Measurements from ENCODE around the gene PDE10A. TPM values are rescaled to one million over a fixed set of nuclear protein-coding genes. Genes with fewer than 3 reads are reported as not detected.

The PDE10A gene
- total and polyA plus RNA-seq, 2 donors = 1.8 to 26.6 TPM

DNA sequence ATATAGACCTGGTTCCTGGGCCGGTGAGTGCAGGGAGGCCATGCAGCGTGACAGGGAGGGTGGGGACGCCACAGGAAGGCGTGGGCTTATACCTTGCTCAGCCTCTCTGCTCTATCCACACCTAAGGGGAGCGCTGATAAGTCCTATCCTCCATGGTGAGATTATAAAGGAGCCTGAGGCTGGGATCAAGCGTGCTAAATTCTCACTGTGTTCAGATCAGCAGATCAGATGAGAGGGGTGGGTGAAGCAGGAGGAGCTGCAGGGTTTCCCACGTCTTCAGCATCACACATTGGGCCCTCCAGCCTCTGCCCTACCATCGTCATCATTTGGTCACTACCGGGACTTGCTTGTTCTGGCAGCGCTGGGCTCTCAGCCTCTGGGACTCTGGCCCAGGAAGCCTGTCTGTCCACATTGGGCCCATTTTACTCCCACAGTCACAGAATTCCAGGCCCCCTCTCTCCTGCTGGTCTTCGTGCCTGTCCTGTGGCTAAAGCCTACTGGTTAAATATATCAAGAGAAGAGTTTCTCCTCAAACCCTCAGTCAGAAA, 29.1 kb upstream of the PDE10A start:
- WGBS = 76% methylated on average over 11 of the region's 11 CpGs
- no peak for DNase-seq (ENCODE audit: extremely low spot score)
- no peaks in the 10 kb centered on the region for H3K36me3 ChIP-seq (ENCODE audit: insufficient read depth)
- no peak overlapping the region for H3K27ac ChIP-seq (ENCODE audit: low read depth)
- H3K4me1 ChIP-seq (ENCODE audit: insufficient read depth) = no peaks in the 10 kb centered on the region
- H3K4me3 ChIP-seq (ENCODE audit: low read depth, low read length) = no peak overlapping the region

GRCh38 chr6:165689699-165690098, 26.7 kb upstream of the PDE10A start:
- H3K36me3 ChIP-seq (ENCODE audit: insufficient read depth) = no peaks in the 10 kb centered on the region
- H3K4me3 ChIP-seq (ENCODE audit: low read depth, low read length) = no peak overlapping the region
- no peaks in the 10 kb centered on the region for H3K4me1 ChIP-seq (ENCODE audit: insufficient read depth)
- no peak for DNase-seq (ENCODE audit: extremely low spot score)
- no peak overlapping the region for H3K27ac ChIP-seq (ENCODE audit: low read depth)
- 84% methylated on average over 7 of the region's 7 CpGs for WGBS

DNA sequence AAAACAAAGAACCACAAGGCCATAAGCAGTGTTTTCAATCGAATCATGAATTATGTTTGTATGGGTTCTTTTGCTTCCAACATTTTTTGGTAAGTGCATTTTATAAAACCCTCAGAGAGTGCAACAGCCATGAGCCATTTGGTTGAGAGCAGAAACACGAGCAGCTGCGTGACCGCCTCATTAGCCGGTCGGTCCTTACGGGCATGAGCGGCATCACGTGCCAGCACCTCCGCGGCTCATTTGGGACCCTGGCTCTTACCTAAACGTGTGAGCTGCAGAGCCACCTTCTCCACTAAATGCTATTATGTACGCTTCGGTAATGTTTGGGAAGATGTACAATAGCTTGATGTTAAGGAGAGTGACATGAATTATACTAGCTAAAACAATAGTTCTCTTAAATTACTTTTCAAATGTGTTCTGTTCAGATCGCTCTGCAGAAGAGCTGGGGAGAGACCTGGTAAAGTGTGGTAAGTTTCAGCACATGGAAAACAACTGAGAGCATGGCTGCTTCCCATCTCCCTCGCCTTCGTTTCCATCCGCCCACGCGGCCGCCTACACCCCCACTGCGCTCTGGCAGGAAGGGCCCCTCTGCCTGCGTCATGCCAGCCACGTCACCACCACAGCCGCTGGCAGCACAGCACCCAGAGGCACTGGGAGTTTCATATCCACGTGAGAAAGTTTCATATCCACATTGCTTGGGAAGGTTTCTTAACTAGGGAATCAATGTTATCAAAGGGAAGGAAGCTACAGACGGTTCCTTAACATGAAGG, 23.7 kb upstream of the PDE10A start:
- WGBS = 88% methylated on average over 27 of the region's 27 CpGs
- no peak for DNase-seq (ENCODE audit: extremely low spot score)
- H3K4me3 ChIP-seq (ENCODE audit: low read depth, low read length) = no peak overlapping the region
- H3K4me1 ChIP-seq (ENCODE audit: insufficient read depth) = no peaks in the 10 kb centered on the region
- no peak overlapping the region for H3K27ac ChIP-seq (ENCODE audit: low read depth)
- H3K36me3 ChIP-seq (ENCODE audit: insufficient read depth) = no peaks in the 10 kb centered on the region

- H3K4me3 ChIP-seq (ENCODE audit: low read depth, low read length) = no peak overlapping the region
- H3K27ac ChIP-seq (ENCODE audit: low read depth) = no peak overlapping the region
- no peaks in the 10 kb centered on the region for H3K36me3 ChIP-seq (ENCODE audit: insufficient read depth)
- no peaks in the 10 kb centered on the region for H3K4me1 ChIP-seq (ENCODE audit: insufficient read depth)
- no peak for DNase-seq (ENCODE audit: extremely low spot score)
- WGBS = 37% methylated on average over 1 of the region's 1 CpG
Measured at GRCh38 chr6:165685302-165685701, 22.3 kb upstream of the PDE10A start.

DNA sequence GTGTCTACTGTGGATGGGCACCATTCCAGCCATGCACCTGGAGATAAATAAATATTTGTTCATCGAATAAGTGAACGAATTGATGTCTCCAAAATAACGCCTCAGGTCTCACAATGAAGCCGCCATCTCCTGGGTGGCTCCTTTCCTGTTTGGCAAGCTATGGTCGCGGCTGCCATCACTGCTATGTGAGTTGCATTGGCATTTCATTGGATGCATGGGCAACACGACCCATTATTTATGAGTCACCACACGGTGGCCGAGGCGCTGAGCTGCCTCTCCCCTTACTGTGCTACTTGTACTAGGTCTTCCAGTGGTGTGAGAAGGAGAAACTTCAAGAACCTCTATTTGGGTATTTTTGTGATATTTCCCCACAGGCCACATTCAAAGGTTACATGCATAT, 21.3 kb upstream of the PDE10A start:
- 86% methylated on average over 10 of the region's 10 CpGs for WGBS
- Histone ChIP-seq H3K4me1 (ENCODE audit: insufficient read depth) (no peaks in the 10 kb centered on the region), H3K27ac (ENCODE audit: low read depth) (no peak overlapping the region), H3K36me3 (ENCODE audit: insufficient read depth) (no peaks in the 10 kb centered on the region), H3K4me3 (ENCODE audit: low read depth, low read length) (no peak overlapping the region)
- DNase-seq (ENCODE audit: extremely low spot score) = no peak

- H3K4me3 ChIP-seq (ENCODE audit: low read depth, low read length) = no peak overlapping the region
- DNase-seq (ENCODE audit: extremely low spot score) = no peak
- H3K4me1 ChIP-seq (ENCODE audit: insufficient read depth) = no peaks in the 10 kb centered on the region
- no peak overlapping the region for H3K27ac ChIP-seq (ENCODE audit: low read depth)
- WGBS = 63% methylated on average over 5 of the region's 5 CpGs
- no peaks in the 10 kb centered on the region for H3K36me3 ChIP-seq (ENCODE audit: insufficient read depth)
Measured at GRCh38 chr6:165680975-165681374, 17.9 kb upstream of the PDE10A start.

- Histone ChIP-seq H3K36me3 (ENCODE audit: insufficient read depth) (no peaks in the 10 kb centered on the region), H3K4me1 (ENCODE audit: insufficient read depth) (no peaks in the 10 kb centered on the region), H3K4me3 (ENCODE audit: low read depth, low read length) (no peak overlapping the region), H3K27ac (ENCODE audit: low read depth) (no peak overlapping the region)
- no peak for DNase-seq (ENCODE audit: extremely low spot score)
- 64% methylated on average over 10 of the region's 10 CpGs for WGBS
Measured at GRCh38 chr6:165679326-165679725, 16.3 kb upstream of the PDE10A start.

DNA sequence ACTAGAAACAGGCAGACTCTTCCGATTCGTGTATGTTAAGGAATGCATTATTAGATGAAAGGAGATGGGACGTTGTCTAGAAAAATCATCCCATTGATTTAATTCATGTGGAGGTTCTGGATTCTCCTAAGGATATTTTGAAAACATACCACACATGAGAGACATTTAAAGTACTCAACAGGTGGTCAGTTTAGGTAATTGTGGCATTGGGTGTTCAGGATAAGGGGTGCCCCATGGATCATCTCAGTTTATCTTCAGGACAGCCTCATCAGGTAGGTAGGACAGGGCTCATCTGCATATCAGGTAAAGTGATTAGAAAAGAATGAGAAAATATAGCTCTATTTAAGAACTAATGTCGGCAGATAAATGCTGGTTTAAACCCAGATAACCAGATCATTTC, 15.9 kb upstream of the PDE10A start:
- H3K4me3 ChIP-seq (ENCODE audit: low read depth, low read length) = no peak overlapping the region
- no peak for DNase-seq (ENCODE audit: extremely low spot score)
- whole genome bisulfite sequencing = 62% methylated on average over 4 of the region's 4 CpGs
- H3K36me3 ChIP-seq (ENCODE audit: insufficient read depth) = no peaks in the 10 kb centered on the region
- H3K4me1 ChIP-seq (ENCODE audit: insufficient read depth) = no peaks in the 10 kb centered on the region
- H3K27ac ChIP-seq (ENCODE audit: low read depth) = no peak overlapping the region

- H3K36me3 ChIP-seq (ENCODE audit: insufficient read depth) = no peaks in the 10 kb centered on the region
- 85% methylated on average over 10 of the region's 10 CpGs for WGBS
- DNase-seq (ENCODE audit: extremely low spot score) = no peak
- no peaks in the 10 kb centered on the region for H3K4me1 ChIP-seq (ENCODE audit: insufficient read depth)
- no peak overlapping the region for H3K4me3 ChIP-seq (ENCODE audit: low read depth, low read length)
- H3K27ac ChIP-seq (ENCODE audit: low read depth) = no peak overlapping the region
Measured at GRCh38 chr6:165678429-165678828, 15.4 kb upstream of the PDE10A start.

DNA sequence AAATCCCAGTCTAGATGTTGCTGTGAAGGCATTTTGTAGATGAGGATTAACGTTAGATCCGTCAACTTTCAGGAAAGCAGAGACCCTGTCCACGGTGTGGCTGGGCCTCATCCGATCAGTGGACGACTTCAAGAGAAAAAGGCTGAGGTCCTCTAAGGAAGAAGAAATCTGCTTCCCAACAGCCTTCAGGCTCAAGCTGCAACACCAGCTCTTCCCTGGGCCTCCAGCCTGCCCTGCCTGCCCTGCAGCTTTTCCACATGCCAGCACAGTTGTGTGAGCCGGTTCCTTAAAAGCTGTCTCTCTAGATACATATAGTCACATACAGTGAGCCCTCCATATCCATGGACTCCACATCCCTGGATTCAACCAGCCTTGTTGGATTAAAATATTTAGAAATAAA, 14.1 kb upstream of the PDE10A start:
- no peak for DNase-seq (ENCODE audit: extremely low spot score)
- Histone ChIP-seq H3K4me3 (ENCODE audit: low read depth, low read length) (no peak overlapping the region), H3K36me3 (ENCODE audit: insufficient read depth) (no peaks in the 10 kb centered on the region), H3K27ac (ENCODE audit: low read depth) (no peak overlapping the region), H3K4me1 (ENCODE audit: insufficient read depth) (no peaks in the 10 kb centered on the region)
- 82% methylated on average over 6 of the region's 6 CpGs for WGBS

GRCh38 chr6:165676435-165677068, 13.5 kb upstream of the PDE10A start:
- Histone ChIP-seq H3K4me1 (ENCODE audit: insufficient read depth) (no peaks in the 10 kb centered on the region), H3K4me3 (ENCODE audit: low read depth, low read length) (no peak overlapping the region), H3K36me3 (ENCODE audit: insufficient read depth) (no peaks in the 10 kb centered on the region), H3K27ac (ENCODE audit: low read depth) (no peak overlapping the region)
- no peak for DNase-seq (ENCODE audit: extremely low spot score)
- 75% methylated on average over 18 of the region's 18 CpGs for WGBS

DNA sequence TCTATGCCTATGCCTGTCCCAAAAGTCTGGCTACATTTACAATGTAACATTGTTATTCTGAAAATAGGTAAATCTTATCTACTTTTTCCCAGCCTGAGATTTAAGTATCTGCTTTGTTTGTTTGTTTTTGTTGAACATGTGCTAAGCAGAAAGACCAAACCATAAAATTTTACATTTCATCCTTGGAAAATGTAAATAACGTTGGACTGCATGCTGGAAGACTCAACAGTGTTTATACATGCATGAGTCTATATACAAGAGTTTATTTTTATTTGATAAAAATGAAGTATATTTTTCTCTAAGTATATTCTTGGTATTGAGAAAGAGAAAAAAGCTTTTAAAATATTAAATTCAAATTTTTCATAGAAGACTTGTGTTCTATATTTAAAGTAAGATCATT, 12.1 kb upstream of the PDE10A start:
- H3K4me1 ChIP-seq (ENCODE audit: insufficient read depth) = no peaks in the 10 kb centered on the region
- DNase-seq (ENCODE audit: extremely low spot score) = no peak
- WGBS = 40% methylated on average over 1 of the region's 1 CpG
- H3K4me3 ChIP-seq (ENCODE audit: low read depth, low read length) = no peak overlapping the region
- H3K27ac ChIP-seq (ENCODE audit: low read depth) = no peak overlapping the region
- no peaks in the 10 kb centered on the region for H3K36me3 ChIP-seq (ENCODE audit: insufficient read depth)

DNA sequence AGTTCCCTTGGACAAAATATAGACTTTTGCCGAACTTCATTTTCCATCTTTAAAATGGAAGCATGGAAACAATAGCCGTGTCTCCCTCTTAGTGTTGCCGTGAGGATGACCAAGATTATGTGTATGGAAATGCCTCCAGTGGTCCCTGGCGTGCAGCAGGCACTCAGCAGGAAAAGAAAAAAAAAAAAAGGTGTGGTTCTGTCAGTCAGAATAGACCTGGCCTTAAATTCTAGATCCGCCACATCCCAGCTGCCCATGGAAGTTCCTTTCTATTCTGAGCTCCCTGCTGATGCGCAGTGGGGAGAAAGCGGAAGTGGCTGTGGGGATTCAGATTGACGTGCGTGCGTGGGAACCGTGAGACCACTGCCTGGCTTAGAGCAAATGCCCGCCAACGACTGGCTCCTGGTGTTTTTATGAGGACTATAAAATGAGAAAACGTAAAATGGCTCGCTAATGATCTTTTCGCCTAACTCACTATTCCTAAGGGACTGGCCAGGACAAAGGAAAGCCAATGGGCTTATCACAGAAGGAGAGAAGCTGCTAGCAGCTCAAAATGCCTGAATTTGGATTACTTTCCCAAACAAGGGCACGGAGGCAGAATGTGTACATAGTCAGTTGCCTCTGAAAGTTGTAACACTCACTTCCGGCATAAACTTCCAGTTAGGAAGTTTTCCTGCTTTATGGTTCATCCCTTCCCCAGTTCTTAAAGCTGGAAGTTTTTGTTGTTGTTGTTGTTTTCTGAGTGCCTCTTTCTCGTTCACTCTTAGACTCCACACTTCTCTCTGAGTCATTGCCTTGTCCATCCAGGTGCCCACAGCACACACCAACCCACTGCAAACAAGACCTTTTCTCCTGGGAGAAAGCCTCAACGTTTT, 11.4 kb upstream of the PDE10A start:
- H3K27ac ChIP-seq (ENCODE audit: low read depth) = no peak overlapping the region
- DNase-seq (ENCODE audit: extremely low spot score) = no peak
- H3K4me3 ChIP-seq (ENCODE audit: low read depth, low read length) = no peak overlapping the region
- WGBS = 30% methylated on average over 20 of the region's 20 CpGs
- H3K4me1 ChIP-seq (ENCODE audit: insufficient read depth) = no peaks in the 10 kb centered on the region
- H3K36me3 ChIP-seq (ENCODE audit: insufficient read depth) = no peaks in the 10 kb centered on the region

All from urinary bladder (tissue), 4 donors.